Choroid plexus epithelial cell (primary cell): ENCODE results near the gene CASP8AP2.

Experiments
- DNase-seq: peaks from one replicate; pipeline ENCODE4 v3.0.0-alpha.2; 2010; ENCODE audit warnings: low read depth
- H3K4me3 ChIP-seq: 2 replicates; pipeline ENCODE4 v1.5.1; 2011; ENCODE audit warnings: low read depth, mild to moderate bottlenecking, control low read depth, low read length, moderate library complexity
- CTCF ChIP-seq: conservative IDR thresholded peaks from 2 replicates; pipeline ENCODE4 v1.5.1; 2011; ENCODE audit warnings: low read depth, mild to moderate bottlenecking, control low read depth, inconsistent platforms, low read length, moderate library complexity

The CASP8AP2 gene

GRCh38 chr6:89862273-89862672 lies 32.6 kb downstream of the CASP8AP2 start:
- no peak for DNase-seq
- TF ChIP-seq CTCF: no peak
- H3K4me3 ChIP-seq: no peak overlapping the region

- no peak overlapping the region for H3K4me3 ChIP-seq
- no peak for TF ChIP-seq CTCF
- no peak for DNase-seq
Measured at GRCh38 chr6:89862698-89863097, 33.0 kb downstream of the CASP8AP2 start.

- no peak for TF ChIP-seq CTCF
- DNase-seq: no peak
- no peak overlapping the region for H3K4me3 ChIP-seq
Measured at GRCh38 chr6:89866024-89866678, 36.5 kb downstream of the CASP8AP2 start.

GRCh38 chr6:89873721-89874120 lies 44.0 kb downstream of the CASP8AP2 start:
- DNase-seq: no peak
- TF ChIP-seq CTCF: no peak
- H3K4me3 ChIP-seq: no peak overlapping the region

- TF ChIP-seq CTCF: no peak
- H3K4me3 ChIP-seq: no peak overlapping the region
- no peak for DNase-seq
Measured at GRCh38 chr6:89874438-89874837, 44.8 kb downstream of the CASP8AP2 start.

GRCh38 chr6:89886378-89887120 lies 56.9 kb downstream of the CASP8AP2 start:
- DNase-seq: no peak
- H3K4me3 ChIP-seq: no peak overlapping the region
- no peak for TF ChIP-seq CTCF
